Measurements from ENCODE around the gene PSKH1.
"Not testable (repeated sequence)": the region's sequence is repeated elsewhere in the genome, so short reads cannot be mapped to it uniquely, and the experiment has no call there.

Gene PSKH1

GRCh38 chr16:67902831-67903230, 9.8 kb downstream of the PSKH1 start:
- TF ChIP-seq, protein P1, sequence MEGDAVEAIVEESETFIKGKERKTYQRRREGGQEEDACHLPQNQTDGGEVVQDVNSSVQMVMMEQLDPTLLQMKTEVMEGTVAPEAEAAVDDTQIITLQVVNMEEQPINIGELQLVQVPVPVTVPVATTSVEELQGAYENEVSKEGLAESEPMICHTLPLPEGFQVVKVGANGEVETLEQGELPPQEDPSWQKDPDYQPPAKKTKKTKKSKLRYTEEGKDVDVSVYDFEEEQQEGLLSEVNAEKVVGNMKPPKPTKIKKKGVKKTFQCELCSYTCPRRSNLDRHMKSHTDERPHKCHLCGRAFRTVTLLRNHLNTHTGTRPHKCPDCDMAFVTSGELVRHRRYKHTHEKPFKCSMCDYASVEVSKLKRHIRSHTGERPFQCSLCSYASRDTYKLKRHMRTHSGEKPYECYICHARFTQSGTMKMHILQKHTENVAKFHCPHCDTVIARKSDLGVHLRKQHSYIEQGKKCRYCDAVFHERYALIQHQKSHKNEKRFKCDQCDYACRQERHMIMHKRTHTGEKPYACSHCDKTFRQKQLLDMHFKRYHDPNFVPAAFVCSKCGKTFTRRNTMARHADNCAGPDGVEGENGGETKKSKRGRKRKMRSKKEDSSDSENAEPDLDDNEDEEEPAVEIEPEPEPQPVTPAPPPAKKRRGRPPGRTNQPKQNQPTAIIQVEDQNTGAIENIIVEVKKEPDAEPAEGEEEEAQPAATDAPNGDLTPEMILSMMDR (IDR thresholded peaks at IDR 0.05; ENCODE audit: control insufficient read depth, extremely low read depth, insufficient read depth): no peak
- no peak for DNase-seq (ENCODE audit: low read depth)
- H3K4me3 ChIP-seq (ENCODE audit: low read depth, low read length): no peak overlapping the region

- TF ChIP-seq, protein P1 (IDR thresholded peaks at IDR 0.05; ENCODE audit: control insufficient read depth, extremely low read depth, insufficient read depth): no peak
- DNase-seq (ENCODE audit: low read depth): no peak
- H3K4me3 ChIP-seq (ENCODE audit: low read depth, low read length): no peak overlapping the region
Observed at GRCh38 chr16:67907397-67908180, 14.5 kb downstream of the PSKH1 start.

DNA sequence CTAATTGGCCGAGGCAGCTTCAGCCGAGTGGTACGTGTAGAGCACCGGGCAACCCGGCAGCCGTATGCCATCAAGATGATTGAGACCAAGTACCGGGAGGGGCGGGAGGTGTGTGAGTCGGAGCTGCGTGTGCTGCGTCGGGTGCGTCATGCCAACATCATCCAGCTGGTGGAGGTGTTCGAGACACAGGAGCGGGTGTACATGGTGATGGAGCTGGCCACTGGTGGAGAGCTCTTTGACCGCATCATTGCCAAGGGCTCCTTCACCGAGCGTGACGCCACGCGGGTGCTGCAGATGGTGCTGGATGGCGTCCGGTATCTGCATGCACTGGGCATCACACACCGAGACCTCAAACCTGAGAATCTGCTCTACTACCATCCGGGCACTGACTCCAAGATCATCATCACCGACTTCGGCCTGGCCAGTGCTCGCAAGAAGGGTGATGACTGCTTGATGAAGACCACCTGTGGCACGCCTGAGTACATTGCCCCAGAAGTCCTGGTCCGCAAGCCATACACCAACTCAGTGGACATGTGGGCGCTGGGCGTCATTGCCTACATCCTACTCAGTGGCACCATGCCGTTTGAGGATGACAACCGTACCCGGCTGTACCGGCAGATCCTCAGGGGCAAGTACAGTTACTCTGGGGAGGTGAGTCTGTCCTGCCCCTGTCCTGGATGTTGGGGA, 16.1 kb downstream of the PSKH1 start:
- no peak for DNase-seq (ENCODE audit: low read depth)
- no peak overlapping the region for H3K4me3 ChIP-seq (ENCODE audit: low read depth, low read length)
- TF ChIP-seq, protein P1 (IDR thresholded peaks at IDR 0.05; ENCODE audit: control insufficient read depth, extremely low read depth, insufficient read depth): no peak

GRCh38 chr16:67910158-67910557, 17.1 kb downstream of the PSKH1 start:
- TF ChIP-seq, protein P1 (IDR thresholded peaks at IDR 0.05; ENCODE audit: control insufficient read depth, extremely low read depth, insufficient read depth): no peak
- no peak for DNase-seq (ENCODE audit: low read depth)
- no peak overlapping the region for H3K4me3 ChIP-seq (ENCODE audit: low read depth, low read length)

DNA sequence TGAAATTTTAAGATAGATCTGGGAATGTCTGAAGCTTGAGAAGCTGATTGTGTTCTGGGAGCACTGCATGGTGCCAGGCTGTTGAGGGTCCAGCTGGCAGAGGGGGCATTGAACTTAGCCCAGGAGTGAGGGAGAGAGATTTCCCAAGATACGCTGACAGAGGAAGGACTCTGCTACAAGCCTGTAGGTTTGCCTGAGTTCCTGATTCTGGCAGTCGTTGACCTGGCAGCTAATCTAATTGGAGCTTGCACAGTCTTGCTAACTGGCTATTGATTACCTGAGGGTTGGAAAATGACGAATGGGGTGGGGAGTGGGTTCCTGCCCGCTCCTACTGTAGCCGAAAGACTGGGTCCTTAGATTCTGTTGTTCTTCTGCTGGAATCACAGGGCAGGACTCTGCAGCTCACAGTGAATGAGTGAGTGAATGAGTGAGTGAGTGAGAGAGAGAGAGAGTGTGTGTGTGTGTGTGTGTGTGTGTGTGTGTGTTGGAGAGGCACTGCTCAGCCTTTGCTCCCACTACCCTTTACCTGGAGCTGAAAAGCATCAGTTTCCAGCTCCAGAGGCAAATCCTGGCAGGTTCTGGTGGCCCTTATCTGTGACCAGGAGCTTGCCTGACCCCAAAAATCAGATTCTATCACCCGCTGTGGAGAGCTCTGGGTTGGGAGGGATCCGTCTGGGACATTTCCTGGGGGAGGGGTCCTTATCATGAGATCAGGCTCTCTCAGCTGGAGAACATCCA, 21.9 kb downstream of the PSKH1 start:
- no peak overlapping the region for H3K4me3 ChIP-seq (ENCODE audit: low read depth, low read length)
- DNase-seq (ENCODE audit: low read depth): no peak
- TF ChIP-seq, protein P1 (IDR thresholded peaks at IDR 0.05; ENCODE audit: control insufficient read depth, extremely low read depth, insufficient read depth): no peak

GRCh38 chr16:67915496-67915769, 22.4 kb downstream of the PSKH1 start:
- DNase-seq (ENCODE audit: low read depth); H3K4me3 ChIP-seq (ENCODE audit: low read depth, low read length): not testable (repeated sequence)
